Measurements from ENCODE around the gene PPP2R5C. TPM values are rescaled to one million over a fixed set of nuclear protein-coding genes. Genes with fewer than 3 reads are reported as not detected.

PPP2R5C gene
- polyA plus RNA-seq, 1 donor from 2014 or later = 111 TPM

DNA sequence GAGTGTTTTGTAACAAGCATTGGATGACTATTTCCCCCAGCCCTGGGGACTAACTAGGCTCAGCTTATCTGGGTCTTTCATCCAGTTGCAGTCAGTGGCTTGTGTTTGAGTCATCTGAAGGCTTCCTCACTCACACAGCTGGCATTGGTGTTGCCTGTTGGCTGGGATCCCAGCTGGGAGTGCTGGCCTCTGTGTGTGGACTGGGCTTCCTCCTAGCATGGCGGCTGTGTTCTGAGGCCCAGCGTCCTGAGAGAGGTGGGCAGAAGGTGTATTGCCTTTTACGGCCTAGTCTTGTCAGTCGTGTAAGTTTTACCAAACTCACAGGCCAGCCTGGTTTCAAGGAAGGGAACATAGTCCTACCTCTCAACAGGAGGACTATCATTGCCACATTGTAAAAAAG, 28.3 kb upstream of the PPP2R5C start:
- no peak for TF ChIP-seq REST (IDR thresholded peaks at IDR 0.05; ENCODE audit: borderline replicate concordance)
- no peak for TF ChIP-seq EZH2 (IDR thresholded peaks at IDR 0.05; ENCODE audit: borderline replicate concordance, insufficient read depth, low read length, poor library complexity, severe bottlenecking)
- TF ChIP-seq SMC3 (conservative IDR thresholded peaks at IDR 0.05; ENCODE audit: poor library complexity) = no peak
- TF ChIP-seq RAD21 (conservative IDR thresholded peaks at IDR 0.05) = no peak
- TF ChIP-seq EP300 (conservative IDR thresholded peaks at IDR 0.05; ENCODE audit: poor library complexity, severe bottlenecking) = no peak
- TF ChIP-seq POLR2AphosphoS5 (IDR thresholded peaks at IDR 0.05) = no peak
- TF ChIP-seq TAF1 (IDR thresholded peaks at IDR 0.05; ENCODE audit: low read depth) = no peak
- TF ChIP-seq MXI1 (conservative IDR thresholded peaks at IDR 0.05; ENCODE audit: poor library complexity, severe bottlenecking) = no peak
- TF ChIP-seq CTCF (IDR thresholded peaks at IDR 0.05; ENCODE audit: poor library complexity, severe bottlenecking) = no peak
- Histone ChIP-seq H3K27ac (ENCODE audit: low read length) (no peak overlapping the region), H3F3A (ENCODE audit: insufficient read depth, low read length, poor library complexity, severe bottlenecking) (no peaks in the 10 kb centered on the region), H3K9ac (ENCODE audit: low read length) (no peak overlapping the region), H3K4me3 (ENCODE audit: low read length) (no peak overlapping the region), H3K36me3 (ENCODE audit: insufficient read depth, low read length) (no peaks in the 10 kb centered on the region), H3K9me3 (ENCODE audit: low read length) (no peaks in the 10 kb centered on the region), H3K27me3 (ENCODE audit: insufficient read depth, low read depth, low read length) (no peaks in the 10 kb centered on the region), H4K20me1 (ENCODE audit: insufficient read depth) (no peaks in the 10 kb centered on the region), H3K4me2 (ENCODE audit: low read length) (no peak overlapping the region), H2AFZ (ENCODE audit: low read depth, low read length) (no peak overlapping the region), H3K9me2 (ENCODE audit: insufficient read depth, low read length) (no peaks in the 10 kb centered on the region), H3K79me2 (replicated peaks; ENCODE audit: insufficient read depth, low read length) (no peaks in the 10 kb centered on the region)

GRCh38 chr14:101734246-101734847, 27.2 kb upstream of the PPP2R5C start:
- Histone ChIP-seq H3K9me3 (ENCODE audit: low read length) (no peaks in the 10 kb centered on the region), H3K27ac (ENCODE audit: low read length) (no peak overlapping the region), H3K4me3 (ENCODE audit: low read length) (no peak overlapping the region), H3K9me2 (ENCODE audit: insufficient read depth, low read length) (no peaks in the 10 kb centered on the region), H4K20me1 (ENCODE audit: insufficient read depth) (no peaks in the 10 kb centered on the region), H3K36me3 (ENCODE audit: insufficient read depth, low read length) (no peaks in the 10 kb centered on the region), H3K27me3 (ENCODE audit: insufficient read depth, low read depth, low read length) (no peaks in the 10 kb centered on the region), H3F3A (ENCODE audit: insufficient read depth, low read length, poor library complexity, severe bottlenecking) (no peaks in the 10 kb centered on the region), H2AFZ (ENCODE audit: low read depth, low read length) (no peak overlapping the region), H3K9ac (ENCODE audit: low read length) (no peak overlapping the region), H3K4me2 (ENCODE audit: low read length) (no peak overlapping the region), H3K79me2 (replicated peaks; ENCODE audit: insufficient read depth, low read length) (no peaks in the 10 kb centered on the region)
- no peak for TF ChIP-seq CTCF (IDR thresholded peaks at IDR 0.05; ENCODE audit: poor library complexity, severe bottlenecking)
- TF ChIP-seq RAD21 (conservative IDR thresholded peaks at IDR 0.05) = no peak
- no peak for TF ChIP-seq SMC3 (conservative IDR thresholded peaks at IDR 0.05; ENCODE audit: poor library complexity)
- TF ChIP-seq EZH2 (IDR thresholded peaks at IDR 0.05; ENCODE audit: borderline replicate concordance, insufficient read depth, low read length, poor library complexity, severe bottlenecking) = no peak
- no peak for TF ChIP-seq TAF1 (IDR thresholded peaks at IDR 0.05; ENCODE audit: low read depth)
- TF ChIP-seq REST (IDR thresholded peaks at IDR 0.05; ENCODE audit: borderline replicate concordance) = no peak
- TF ChIP-seq POLR2AphosphoS5 (IDR thresholded peaks at IDR 0.05) = no peak
- TF ChIP-seq MXI1 (conservative IDR thresholded peaks at IDR 0.05; ENCODE audit: poor library complexity, severe bottlenecking) = no peak
- TF ChIP-seq EP300 (conservative IDR thresholded peaks at IDR 0.05; ENCODE audit: poor library complexity, severe bottlenecking) = no peak
